Glomerular visceral epithelial cell (primary cell): ENCODE results near the gene PAK2.
"Not testable (repeated sequence)": the region's sequence is repeated elsewhere in the genome, so short reads cannot be mapped to it uniquely, and the experiment has no call there.

Experiments
- DNase-seq: peaks from one replicate; pipeline ENCODE4 v3.0.0-alpha.2; 2016; ENCODE audit errors: extremely low spot score

Gene PAK2

GRCh38 chr3:196736670-196737374, 2.8 kb upstream of the PAK2 start:
- no peak for DNase-seq

DNA sequence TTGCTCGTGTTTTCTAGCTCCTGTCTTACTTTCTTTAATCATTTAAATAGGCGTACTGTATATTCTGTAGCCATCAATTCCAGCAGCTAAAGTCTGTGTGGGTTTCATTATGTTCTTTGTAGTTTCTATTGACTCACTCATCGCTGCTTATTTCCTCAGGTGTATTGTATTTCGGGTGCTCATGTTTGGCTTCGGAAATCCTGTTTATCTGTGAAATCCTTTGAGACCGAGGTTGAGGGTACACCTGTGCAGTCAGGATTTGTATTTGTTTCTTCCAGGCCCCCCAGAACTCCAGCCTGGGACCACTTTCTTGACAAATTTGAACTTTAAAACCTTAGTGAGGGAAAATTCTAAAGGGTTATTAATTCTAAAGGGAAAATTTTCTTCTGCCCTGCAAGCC, 2.0 kb upstream of the PAK2 start:
- no peak for DNase-seq

- peak; percentile 53 for DNase-seq
Observed at GRCh38 chr3:196740481-196741248, 1.0 kb downstream of the PAK2 start.

- no peak for DNase-seq
Observed at GRCh38 chr3:196741249-196741889, 1.7 kb downstream of the PAK2 start.

GRCh38 chr3:196743569-196743968, 3.9 kb downstream of the PAK2 start:
- not testable (repeated sequence) for DNase-seq

DNA sequence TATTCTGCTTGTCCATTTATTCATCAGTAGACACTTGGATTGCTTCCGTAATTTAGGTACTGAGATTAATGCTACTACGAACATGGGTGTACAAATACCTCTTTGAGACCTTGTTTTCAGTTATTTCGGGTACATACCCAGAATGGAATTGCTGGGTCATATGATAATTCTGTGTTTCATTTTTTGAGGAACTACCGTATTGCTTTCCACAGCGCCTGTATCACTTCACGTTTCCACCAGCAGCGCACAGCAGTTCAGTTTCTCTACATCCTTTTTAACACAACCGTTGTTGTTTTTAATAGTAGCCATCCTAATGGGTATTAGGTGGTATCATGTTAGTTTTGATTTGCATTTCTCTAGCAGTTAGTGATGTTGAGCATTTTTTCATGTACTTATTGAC, 9.5 kb downstream of the PAK2 start:
- DNase-seq, result no peak

DNA sequence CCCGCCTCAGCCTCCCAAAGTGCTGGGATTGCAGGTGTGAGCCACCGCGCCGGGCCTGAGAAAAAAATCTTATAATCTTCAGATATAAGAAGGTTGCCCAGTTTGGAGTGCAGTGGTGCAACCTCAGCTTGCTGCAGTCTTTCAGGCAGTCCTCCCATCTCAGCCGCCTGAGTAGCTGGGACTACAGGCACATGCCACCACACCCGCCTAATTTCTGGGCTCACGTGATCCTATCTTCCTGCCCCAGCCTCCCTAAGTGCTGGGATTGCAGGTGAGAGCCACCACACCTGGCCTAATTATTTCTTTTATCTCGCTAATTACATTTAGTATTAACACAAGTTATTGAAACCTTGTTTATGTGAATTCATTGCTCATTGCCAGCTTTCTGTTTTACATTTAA, 13.5 kb downstream of the PAK2 start:
- no peak for DNase-seq

DNA sequence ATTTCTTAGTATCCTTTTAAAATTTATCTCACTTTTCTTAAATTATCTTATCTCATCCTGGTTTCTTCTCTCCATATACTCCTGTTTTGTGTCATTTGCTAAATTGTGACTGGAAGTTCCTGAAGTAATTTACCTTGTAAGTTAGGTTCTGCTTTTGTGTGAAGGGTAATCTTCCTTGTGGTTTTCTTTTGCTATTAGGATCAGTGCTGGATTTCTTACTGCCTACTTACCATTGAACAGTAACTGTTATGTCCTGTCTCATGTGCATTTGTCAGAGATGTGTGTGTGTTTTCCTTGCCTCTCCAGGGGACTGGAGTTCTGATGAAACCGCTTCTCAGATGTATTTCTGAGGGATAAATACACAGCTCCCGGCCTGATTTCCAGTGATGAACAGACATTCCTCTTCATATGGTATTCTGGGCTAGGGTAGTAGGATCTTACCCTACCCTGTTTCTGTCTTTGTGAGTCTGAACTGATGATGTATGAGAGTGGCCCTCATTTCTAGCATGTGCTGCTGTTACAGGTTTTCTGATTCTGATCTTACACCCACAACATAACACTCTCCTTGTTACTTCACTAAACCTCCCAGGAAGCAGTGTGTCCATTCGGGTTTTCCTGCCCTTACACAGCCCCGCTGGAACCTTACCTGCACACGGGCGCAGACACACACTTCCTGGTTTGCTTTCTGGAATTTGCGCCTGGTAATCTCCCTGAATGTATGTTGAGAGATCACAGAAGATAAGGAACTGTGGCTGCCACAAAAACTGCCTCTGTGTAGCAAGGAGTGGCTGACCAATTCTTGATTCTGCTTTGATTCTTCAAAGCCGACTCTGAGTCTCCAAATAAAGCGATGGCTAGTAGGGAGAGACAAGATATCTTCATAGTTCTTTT, 14.7 kb downstream of the PAK2 start:
- DNase-seq, result no peak

GRCh38 chr3:196756732-196757131, 17.1 kb downstream of the PAK2 start:
- no peak for DNase-seq

GRCh38 chr3:196757876-196758739, 18.5 kb downstream of the PAK2 start:
- DNase-seq, result peak; percentile 66

DNA sequence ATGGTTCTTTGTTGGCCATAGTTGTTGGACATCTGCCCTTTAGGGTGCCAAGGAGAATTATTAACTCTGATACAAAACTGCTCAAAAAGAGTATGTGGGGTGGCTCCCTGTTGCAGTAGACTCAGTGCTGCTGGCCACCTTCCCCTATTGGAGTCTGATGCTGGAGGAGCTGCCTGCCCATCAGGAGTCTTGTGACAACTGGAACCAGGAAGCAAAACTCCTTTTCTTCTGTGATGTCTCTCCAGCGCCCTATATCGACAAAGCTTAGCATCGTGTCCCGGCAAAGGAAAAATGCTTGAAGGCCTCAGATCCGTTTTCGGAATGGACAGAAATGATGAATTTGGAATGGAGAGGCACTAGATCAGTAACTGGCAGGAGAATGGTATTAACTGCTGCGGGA, 23.5 kb downstream of the PAK2 start:
- DNase-seq, result no peak

GRCh38 chr3:196765454-196765853, 25.8 kb downstream of the PAK2 start:
- DNase-seq, result no peak

GRCh38 chr3:196771067-196771466, 31.4 kb downstream of the PAK2 start:
- DNase-seq, result no peak

GRCh38 chr3:196772102-196772501, 32.4 kb downstream of the PAK2 start:
- no peak for DNase-seq

DNA sequence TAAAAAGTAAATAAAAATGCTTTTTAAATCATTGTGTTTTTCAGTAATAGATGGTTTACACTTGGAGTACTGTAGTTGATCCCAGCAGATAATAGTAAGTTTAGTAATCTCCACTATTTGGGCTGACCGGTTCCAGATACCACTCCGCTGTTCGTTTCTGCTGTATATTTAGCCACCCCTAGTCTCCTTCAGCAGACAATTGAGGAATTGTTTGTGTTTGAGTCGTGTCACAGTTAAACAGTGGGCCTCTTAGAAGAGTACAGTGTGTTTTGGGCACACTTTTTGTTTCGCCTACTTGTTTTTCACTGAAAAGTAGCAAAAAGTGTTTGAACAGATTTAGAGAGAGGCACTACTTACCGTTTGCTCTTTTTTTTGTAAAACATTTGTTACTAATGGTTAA, 33.2 kb downstream of the PAK2 start:
- DNase-seq, result no peak

- DNase-seq, result no peak
Observed at GRCh38 chr3:196774191-196774820, 34.6 kb downstream of the PAK2 start.

GRCh38 chr3:196774848-196775422, 35.3 kb downstream of the PAK2 start:
- no peak for DNase-seq

GRCh38 chr3:196775938-196776337, 36.3 kb downstream of the PAK2 start:
- DNase-seq, result no peak

DNA sequence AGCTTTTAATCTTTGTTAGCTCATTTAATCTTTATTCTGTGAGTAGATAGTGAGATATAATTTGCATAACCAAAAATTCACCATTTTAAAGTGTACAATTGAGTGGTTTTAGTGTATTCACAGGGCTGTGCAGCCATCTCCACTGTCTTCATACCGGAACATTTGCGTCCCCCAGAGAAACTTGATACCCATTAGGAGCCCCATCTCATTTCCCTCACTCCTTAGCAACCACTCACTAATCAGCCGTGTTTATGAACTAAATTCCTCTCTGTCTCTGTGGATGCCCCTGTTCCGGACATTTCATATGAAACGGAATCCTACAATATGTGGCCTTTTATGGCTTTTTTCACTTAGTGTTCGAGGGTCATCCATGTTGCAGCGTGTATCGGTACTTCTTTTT, 38.2 kb downstream of the PAK2 start:
- no peak for DNase-seq

DNA sequence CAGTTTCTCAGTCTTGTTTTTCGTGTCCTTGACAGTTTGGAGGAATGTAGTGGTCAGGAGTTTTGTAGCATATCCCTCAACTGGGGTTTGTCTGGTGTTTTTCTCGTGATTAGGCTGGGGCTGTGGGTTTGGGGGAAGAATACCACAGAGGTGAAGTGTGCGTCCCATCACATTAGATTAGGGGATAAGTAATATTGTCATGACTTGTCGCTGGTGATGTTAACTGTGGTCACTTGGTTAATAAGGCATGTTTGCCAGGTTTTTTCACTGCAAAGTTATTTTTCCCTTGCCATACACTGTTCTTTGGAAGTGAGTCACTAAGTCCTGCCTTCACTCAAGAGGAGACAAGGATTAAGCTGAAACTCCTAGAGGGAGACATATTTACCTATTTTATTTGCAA, 39.1 kb downstream of the PAK2 start:
- DNase-seq, result peak; percentile 88
